Skin epidermis (tissue), 12 donors: Measurements from ENCODE around the gene DIDO1.
A peak's percentile ranks its signal among the peaks of the same experiment; 100 is the strongest.

Experiments used
- H3K27ac ChIP-seq, 21 experiments: fragments of 200-600 bp; sonication (generic) in 11 of 21; one replicate each; pipeline ENCODE4 v1.5.0; 2020; ENCODE audit warnings: mild to moderate bottlenecking in 3 of 21, inconsistent platforms in 2 of 21, moderate library complexity in 2 of 21
- H3K4me3 ChIP-seq, 7 experiments: fragments of 200-600 bp; sonication (generic) in 2 of 7; one replicate each; pipeline ENCODE4 v1.5.0; 2020; ENCODE audit warnings: inconsistent platforms in 2 of 7, mild to moderate bottlenecking in 2 of 7, moderate library complexity in 1 of 7

DIDO1 gene

GRCh38 chr20:62888406-62888805 is 37.9 kb downstream of the DIDO1 start:
- Histone ChIP-seq H3K27ac (no peak overlapping the region), H3K4me3 (no peak overlapping the region)

- Histone ChIP-seq H3K27ac (no peak overlapping the region), H3K4me3 (no peak overlapping the region)
Observed at GRCh38 chr20:62887860-62888239, 38.5 kb downstream of the DIDO1 start.

- Histone ChIP-seq H3K27ac (no peak overlapping the region), H3K4me3 (no peak overlapping the region)
Observed at GRCh38 chr20:62887152-62887859, 39.0 kb downstream of the DIDO1 start.

GRCh38 chr20:62886709-62887058 is 39.6 kb downstream of the DIDO1 start:
- H3K27ac ChIP-seq, result no peak overlapping the region
- H3K4me3 ChIP-seq, result no peak overlapping the region

DNA sequence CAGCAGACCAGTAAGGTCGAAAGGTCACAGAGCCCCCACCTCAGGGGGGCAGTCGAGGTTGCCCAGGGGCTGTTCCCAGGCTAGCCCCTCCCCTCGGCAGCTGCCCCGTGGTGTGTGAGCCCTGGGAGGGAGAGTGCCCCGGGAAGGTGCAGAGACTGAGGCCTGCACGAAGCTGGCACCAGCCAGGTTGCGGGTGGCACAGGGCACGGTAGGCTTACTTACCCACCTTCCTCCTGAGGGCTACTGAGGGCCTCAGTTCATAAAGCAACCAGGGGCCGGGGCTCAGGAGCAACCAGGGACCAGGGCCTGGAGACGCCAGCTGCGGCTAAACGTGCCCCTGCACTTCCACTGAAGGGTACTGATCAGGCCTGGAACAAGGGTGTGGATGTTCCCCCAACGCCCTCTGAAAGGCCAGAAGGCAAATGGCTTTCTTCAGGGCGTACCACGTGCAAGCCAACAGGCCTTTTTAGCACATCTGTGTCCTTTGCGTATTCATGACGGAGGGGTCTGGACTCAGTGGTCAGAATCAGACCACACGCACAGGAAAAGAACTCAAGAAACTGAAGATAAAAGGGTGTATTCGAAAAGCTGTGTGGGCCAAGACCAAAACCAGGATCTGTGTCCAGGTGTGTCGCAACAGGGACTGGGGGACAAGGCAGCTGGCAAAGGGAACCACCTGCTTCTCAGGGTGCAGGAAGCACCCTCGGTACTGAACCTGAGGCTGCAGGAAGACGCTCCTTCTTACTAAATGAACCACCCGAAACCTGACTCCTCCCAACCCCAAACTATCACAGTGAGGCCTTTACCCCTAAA is 40.2 kb downstream of the DIDO1 start:
- H3K4me3 ChIP-seq, result no peak overlapping the region
- H3K27ac ChIP-seq, result no peak overlapping the region

DNA sequence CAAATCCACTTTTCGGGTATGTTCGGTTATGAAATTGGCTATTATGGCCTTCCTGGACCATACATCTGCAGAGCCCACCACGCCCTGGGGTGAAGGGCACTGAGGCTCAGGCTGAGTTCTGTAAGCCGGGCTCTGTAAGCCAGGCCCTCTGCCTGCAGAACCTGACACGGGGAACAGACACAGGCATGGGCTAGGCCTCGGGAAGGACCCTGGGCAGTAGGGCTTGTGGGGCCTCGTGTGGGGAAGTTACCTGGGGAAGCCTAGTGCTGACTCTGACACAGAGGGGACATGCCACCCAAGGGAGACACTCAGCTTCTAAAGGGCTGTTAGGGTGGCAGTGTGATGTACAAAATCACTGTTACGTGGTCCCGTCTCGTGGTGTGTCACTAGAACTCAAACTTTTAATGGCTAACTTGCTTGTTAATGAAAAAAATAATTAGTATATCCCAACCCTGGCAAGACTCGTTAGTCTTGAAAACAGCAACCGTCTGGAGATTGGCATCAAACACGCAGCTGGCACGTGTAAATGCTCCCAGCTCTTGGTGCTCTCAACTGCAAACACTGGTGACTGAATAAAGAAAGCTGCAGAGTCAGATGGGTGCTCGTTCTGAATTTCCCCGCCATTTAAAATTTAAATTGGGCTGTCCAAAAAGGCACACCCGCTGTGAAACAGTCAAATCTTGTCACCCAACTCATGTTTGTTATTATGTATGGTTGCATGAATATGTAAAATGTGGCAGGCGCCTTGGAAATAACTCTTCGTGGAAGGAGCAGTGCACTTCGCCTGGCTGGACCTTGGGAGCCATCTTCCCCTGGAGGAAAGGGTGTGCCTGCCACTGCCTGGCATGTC is 41.0 kb downstream of the DIDO1 start:
- H3K27ac ChIP-seq, result no peak overlapping the region
- H3K4me3 ChIP-seq, result no peak overlapping the region

GRCh38 chr20:62884556-62884955 is 41.7 kb downstream of the DIDO1 start:
- H3K4me3 ChIP-seq, result no peak overlapping the region
- no peak overlapping the region for H3K27ac ChIP-seq

DNA sequence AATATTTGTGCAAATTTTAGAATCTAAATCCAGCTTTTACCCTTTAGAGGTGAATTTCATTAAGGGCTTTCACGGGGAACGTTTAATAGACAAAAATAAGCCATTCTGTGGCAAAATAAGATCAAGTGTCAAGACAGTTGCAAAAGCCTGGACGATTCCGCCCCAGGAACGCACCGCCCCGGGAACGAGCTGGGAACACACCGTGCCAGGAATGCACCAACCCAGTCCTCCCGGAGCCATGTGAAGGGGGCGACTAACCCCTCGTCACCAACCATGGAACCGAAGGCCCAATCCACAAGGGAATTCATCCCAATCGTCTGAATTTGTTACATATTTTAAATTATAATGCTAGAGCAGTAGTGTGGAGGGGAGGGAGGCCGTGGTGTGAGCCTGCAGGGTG is 43.9 kb downstream of the DIDO1 start:
- H3K27ac ChIP-seq, result no peak overlapping the region
- H3K4me3 ChIP-seq, result no peak overlapping the region

DNA sequence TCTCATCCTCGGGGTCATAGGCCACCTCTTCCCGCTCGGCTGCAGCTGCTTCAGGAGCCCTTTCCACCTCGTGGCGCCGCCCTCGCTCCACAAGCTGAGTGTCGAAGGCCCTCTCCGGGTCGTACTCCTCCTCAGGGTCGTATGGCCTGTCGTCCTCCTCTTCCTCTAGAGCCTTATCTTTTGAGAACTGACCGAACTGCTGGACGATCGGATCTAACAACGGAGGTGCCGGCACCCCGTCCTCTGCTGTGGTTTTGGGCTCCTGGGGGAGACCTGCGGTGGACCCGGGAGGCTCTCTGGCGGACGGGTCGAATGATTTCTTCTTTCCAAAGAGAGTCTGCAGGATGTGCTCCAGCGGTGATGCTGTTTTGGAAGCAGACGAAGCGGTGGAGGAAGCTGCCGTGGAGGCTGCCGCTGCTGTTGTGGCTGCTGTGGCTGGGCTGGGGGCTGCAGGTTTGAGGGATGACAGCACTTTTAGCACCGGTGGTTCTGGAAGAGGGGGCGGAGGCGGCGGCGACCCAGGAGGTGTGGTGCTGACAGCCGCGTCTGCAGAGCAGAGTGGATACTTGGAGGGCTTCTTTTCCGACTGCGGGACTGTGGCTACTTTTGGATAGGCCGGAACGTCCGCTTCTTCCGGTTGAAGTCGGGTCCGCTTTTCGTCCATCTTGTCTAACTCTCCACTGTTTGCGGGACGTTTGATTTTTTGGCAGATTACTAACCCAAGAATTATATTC is 44.5 kb downstream of the DIDO1 start:
- Histone ChIP-seq H3K4me3 (no peak overlapping the region), H3K27ac (no peak overlapping the region)

DNA sequence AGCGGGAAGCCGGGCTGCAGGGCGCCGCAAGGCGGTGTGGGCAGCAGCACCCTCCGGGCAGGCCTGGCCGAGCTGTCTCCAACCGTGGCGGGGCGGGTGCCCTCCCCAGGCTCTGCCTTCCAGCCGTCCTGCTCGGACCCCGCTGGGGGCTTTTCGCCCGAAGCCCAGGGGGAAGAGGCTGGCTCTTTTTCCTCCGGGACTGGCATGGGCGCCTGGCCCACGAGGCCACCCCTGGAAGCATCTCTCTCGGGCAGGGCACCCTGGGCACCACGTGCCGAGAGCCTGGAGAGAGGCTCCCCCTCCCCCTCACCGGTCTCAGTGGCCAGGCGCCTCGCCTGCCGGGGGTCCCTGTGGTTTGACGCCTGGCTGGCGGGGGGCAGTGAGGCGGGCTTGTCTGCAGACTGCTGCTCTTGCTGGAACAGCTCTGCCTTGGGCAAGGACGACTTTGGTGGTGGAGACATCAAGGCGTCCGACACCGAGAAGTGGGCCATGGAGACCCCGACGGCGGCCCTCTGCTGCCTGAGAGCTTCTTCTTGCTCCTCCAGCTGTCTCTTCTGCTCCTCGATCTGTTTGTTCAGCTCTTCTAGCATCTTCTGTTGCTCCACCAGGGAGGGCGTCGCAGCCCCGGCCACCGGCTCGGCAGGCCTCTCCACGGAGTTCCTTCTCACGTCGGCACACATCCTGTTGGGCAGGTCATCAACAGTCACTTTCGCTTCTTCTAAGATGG is 45.2 kb downstream of the DIDO1 start:
- H3K27ac ChIP-seq, result no peak overlapping the region
- no peak overlapping the region for H3K4me3 ChIP-seq

DNA sequence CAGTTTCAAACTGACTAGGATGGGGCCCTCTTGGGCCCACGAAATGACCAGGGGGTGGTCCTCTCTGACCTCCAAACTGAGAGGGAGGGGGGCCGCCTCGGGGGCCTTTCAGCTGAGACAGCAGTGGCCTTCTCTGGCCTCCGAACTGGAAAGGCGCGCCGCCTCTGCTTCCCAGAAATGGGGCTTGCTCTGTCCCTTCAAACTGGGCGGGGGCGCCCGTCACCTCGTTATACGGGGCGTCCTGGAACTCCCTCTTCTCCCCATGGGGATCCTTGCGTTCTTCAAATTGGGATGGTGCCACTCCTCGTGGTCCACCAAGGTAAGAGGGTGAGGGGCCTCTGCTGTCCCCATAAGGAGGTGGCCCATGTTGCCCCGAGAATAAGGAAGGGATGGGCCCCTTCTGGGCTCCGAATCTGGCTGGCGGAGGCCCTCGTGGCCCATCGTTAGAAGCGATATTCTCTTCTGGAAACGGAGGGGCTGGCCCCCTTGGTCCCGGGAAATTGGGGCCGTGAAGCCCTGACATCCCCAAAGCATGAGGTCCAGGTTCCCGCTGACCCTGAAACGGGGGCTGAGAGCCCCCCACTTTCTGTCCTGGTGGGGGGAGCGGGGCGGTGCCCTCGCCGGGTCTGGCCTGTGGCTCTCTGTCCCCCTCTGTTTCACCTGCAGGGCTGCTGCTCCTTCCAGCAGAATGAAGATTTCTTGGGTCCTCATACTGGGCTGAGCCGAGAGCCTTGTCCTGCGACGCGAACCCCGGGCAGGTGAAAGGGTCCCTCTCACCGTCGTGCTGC is 46.0 kb downstream of the DIDO1 start:
- Histone ChIP-seq H3K4me3 (no peak overlapping the region), H3K27ac (no peak overlapping the region)

- Histone ChIP-seq H3K27ac (no peak overlapping the region), H3K4me3 (no peak overlapping the region)
Observed at GRCh38 chr20:62879275-62880146, 46.8 kb downstream of the DIDO1 start.

DNA sequence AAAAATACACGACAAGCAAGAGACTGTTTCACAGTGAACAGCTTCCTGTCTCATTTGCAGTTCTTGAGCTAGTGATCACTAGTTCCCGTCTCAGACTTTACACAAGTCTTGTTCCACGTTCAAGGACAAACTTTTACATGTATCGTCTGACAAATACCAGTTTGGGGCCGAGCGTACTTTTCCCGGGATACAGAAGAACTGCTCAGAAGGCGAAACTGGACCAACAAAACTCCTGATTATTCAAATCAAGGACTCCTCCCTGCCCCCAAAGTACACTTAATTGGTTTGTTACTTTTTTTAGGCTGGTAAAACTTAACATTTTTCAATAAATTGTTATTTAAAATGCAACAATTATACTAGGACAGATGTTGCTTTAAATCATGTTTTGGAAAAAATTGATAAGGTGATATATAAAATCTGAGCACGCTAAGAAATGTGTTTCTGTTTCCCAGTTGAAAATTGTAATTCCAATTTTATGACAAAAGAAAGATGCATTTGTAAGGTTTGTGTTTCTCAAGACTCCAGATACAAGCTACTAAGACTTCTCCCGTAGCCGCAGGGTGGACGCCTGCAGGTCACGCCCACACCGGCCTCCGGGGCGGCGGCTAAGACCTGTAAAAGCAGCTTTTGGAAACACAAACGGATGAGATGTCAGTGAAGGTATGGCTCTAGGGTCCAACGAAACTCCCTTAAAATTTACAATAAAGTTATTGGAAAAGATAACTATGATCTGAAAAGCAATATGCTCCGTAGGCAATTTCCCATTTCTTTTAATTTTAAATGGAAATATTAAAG is 47.9 kb downstream of the DIDO1 start:
- Histone ChIP-seq H3K4me3 (no peak overlapping the region), H3K27ac (no peak overlapping the region)

DNA sequence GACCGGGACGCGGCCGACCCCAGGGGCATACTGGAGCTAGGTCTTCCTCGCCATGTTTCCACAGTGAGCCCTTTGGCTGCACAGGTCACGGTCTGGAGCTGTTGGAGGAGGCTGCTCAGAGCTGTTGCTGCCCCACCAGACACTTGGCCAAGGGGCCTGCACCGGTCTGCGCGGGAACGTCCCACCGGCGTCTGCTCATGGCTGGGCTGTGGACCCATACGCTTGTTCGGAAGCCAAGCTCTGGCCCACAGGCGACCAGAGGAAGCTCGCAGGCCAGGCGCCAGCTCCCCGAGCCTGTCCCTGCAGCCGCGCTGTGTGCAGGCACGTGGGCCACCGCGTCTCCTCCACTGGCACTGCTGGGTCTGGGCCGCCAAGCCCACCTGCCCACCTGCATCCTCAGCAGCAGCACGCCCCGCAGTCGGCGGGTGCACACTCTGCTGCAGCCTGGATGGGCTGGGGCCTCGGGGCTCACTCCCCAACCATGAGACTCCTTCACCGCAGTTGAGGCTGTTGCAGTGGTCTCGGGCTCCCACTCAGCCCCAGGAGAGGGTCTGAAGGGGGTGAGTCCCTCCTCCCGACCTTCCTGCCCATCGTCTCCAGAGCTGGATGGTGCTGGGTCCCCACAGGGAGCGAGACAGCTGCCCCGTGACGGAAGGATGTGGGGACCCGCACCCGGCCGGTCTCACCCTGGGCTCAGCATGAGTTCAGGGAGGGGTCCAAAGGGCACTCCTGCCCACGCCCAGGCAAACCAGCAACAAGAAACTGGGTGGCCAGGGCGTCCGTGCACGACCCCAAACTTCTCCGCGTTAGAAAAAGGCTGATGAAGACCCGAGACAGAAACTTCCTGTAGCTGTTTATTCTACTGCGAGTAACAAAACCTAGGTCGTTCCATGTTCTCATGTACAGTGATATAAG is 49.1 kb downstream of the DIDO1 start:
- H3K4me3 ChIP-seq, result no peak overlapping the region
- peak overlapping the region in 10 of 21 experiments; percentile 7 to 66 (median 44) for H3K27ac ChIP-seq

DNA sequence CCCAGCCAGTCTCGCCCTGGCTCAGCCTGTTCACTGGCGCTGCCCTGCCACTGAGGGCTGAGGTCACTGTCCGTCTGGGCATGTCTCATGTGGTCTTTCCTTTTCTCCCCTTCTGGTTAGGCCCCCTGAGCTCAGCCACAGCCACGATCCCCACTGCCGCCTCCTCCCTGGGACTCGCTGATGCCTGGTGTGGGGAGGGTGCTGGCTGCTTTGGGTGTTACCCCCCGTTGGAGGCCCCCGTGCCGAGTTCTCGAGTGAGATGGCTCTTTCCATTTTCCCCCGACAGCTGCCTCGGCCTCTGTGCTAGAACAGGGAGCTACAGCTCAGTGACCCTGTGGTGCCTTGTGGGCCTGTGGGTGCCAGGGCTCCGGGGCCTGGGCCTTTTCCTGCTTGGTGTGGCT is 49.8 kb downstream of the DIDO1 start:
- Histone ChIP-seq H3K4me3 (no peak overlapping the region), H3K27ac (peak overlapping the region in 10 of 21 experiments; percentile 7 to 66 (median 44))
